HG03135 (cell line): Measurements from ENCODE around the gene OBP2A.

ENCODE experiments used
- ATAC-seq: cut with Tn5 transposase; IDR thresholded peaks from one replicate; pipeline ENCODE4 v1.9.1; 2021; ENCODE audit warnings: mild to moderate bottlenecking, moderate library complexity; ENCODE audit not compliant: unreplicated experiment

The OBP2A gene

DNA sequence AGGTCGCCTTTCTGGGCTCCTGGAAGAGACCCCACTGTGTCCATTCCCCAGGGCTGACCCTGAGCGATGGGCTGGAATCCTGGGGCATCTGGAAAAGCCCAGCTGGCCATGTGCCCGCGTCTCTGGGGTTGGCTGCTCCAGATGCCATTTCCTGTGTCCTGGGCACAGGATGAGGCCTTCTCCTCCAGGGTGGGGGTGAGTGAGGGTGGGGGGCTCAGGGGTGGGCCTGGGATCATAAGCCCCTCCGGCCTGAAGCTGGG lies 46.3 kb downstream of the OBP2A start:
- no peak for ATAC-seq

DNA sequence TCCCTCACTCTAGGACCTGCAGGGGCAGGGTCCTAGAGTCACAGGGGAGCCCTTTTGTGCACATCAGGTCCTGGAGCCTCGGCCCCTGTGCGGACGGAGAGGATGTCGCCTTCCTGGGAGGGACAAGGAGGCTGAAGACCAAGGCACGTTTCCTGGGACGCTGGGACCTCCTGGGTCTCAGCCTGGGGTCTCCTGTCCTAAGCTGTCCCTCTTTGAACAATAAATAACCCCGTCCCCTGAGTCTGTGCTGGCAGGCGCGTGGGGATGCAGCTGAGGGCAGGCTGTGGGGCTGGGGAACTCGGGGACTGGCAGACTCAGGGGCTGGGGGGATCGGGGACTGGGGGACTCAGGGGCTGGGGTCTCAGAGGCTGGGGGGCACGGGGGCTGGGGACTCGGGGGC lies 46.7 kb downstream of the OBP2A start:
- no peak for ATAC-seq

DNA sequence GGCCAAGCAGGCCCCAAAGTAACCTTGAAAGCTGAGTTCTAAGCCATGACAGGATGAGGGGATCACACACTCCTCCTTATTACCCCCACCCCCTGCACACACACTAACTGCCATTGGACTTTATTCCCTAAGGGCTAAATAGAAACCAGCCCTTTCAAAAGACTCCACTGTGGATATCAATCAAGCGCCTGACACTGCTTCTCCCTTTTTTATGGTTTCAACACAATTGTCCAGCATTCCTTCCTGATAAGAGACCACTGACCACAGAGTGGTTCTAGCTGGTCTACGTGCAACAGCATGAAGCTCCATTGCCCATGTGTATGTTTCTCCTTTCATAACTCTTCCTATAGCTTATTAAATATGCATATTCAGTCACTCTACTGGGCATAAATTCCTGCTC lies 50.3 kb downstream of the OBP2A start:
- ATAC-seq = no peak
